GM12892 (cell line): Measurements from ENCODE around the gene UCHL3.

Source experiments
- DNase-seq: peaks from one replicate; pipeline ENCODE4 v3.0.0; 2011; ENCODE audit not compliant: insufficient read length
- FAIRE-seq: peaks from 2 replicates; lab custom pipeline; 2011; peaks lifted over from hg19 to GRCh38; lab: Jason Lieb, UNC
- POLR2A ChIP-seq: IDR thresholded peaks from 2 replicates; pipeline ENCODE4 v1.6.1; 2011; ENCODE audit warnings: low read depth, low read length, control low read depth
- POLR2AphosphoS5 ChIP-seq: IDR thresholded peaks from 2 replicates; pipeline ENCODE4 v1.6.1; 2011; ENCODE audit warnings: low read depth, low read length, control low read depth
- TAF1 ChIP-seq: IDR thresholded peaks from 2 replicates; pipeline ENCODE4 v1.6.1; 2011; ENCODE audit warnings: low read depth, mild to moderate bottlenecking, control low read depth, low read length, borderline replicate concordance

Gene UCHL3

DNA sequence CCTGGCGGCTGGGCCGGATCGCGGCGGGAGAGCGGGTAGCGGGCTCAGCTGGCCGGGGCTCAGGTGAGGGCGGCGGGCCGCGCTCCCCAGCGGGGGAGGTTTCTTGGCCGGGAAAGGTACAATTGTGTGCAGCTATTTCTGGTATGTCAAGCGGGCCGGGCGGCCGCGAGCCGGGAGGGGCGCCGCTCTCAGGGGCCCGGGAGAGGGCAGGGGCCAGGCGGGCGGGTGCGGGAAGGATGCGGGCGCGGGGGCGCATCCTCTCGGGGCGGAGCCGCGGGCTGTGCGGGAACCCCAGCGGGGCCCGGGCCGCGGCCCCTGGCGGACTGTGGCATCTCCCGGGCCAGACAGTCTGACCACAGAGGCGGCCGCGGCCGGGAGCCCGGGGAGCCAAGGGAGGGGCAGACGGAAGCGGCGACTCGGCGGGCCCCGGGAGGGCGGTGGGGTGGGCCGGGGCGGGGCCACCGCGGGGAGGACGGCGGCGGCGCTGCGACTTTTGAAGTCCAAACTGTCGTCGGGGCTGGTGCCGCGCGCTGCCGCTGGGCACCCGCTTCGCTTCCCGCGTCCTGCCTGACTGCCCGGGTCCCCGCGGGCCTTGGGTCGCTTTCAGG, 86.3 kb downstream of the UCHL3 start, which contains the start of gene LMO7:
Gene LMO7, plus strand, starts transcription at position 503 of the 608 bp plus-strand sequence. CDS start 328 bp downstream, outside the sequence.
- TF ChIP-seq TAF1, result peak; percentile 27; the same call in 1 of the 2 replicates
- 0 out of 2 replicates have a peak, but pooled peaks have one; percentile 50 for TF ChIP-seq POLR2AphosphoS5
- peak; percentile 51; the same call in 1 of the 2 replicates for TF ChIP-seq POLR2A
- FAIRE-seq, result no peak
- DNase-seq, result peak; percentile 63

DNA sequence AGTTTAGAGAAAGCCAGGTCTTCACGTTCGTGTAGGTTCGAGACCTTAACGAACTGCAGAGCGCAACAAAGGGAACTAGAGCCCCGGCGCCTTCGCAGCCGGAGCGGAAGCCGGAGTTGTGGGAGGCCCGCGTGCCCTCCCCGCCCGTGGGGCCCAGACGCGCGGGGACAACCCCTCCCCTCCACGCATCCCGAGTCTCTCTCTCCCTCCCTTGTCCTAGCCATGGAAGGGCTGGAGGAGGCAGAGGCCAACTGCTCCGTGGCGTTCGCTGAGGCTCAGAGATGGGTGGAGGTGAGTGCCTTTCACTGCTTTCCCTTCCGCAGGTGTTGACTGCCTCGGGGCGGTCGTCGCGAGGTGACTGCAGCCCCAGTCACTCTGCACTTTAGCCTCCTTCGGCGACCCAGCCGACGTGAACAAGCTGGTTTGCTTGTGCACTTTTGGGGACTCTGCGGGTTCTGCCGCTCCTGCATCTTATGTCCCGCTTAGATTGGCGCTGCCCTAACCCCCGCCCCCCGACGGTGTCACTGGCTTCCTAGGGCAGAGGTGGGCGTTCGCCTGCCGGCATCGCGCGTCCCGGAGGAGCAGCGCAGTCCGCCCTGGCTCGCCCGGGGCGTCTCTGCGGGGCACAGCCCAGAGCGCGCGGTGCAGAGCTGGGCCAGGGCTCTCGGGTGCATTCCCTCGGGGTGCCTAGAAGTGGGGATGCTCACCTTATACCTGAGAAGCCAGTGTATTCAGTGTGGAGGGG, 87.0 kb downstream of the UCHL3 start:
- DNase-seq (peak; percentile 48), FAIRE-seq (no peak)
- 0 out of 2 replicates have a peak, but pooled peaks have one; percentile 10 for TF ChIP-seq TAF1
- no peak for TF ChIP-seq POLR2A

DNA sequence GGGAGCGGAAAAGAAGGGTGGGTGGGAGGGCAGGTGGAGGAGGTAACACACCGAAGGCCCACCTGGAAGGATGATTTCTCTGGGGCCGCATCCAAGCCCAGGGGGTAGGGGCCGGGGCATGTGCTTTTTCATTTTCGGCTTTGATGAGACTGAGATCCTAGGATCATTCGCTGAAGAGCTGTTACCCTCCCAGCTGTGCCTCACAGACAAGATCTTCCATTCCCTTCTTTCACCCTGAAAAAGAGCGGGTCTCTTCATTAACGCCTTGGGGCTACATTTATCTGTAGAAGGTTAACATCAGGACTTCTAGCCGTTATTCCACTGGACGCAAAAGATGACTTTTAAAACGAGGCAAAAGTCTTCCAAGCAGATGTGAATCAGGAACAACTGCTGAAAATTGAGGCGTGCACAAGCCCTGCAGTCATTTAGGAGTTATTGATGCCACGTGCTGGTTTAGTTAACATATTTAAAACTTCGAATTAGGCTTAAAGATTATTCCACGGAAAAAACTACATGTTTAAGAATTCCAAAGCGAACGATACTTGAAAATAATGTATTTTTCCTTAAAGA, 87.7 kb downstream of the UCHL3 start:
- TF ChIP-seq POLR2A, result no peak
- no peak for TF ChIP-seq TAF1
- no peak for TF ChIP-seq POLR2AphosphoS5
- FAIRE-seq, result no peak
- no peak for DNase-seq

DNA sequence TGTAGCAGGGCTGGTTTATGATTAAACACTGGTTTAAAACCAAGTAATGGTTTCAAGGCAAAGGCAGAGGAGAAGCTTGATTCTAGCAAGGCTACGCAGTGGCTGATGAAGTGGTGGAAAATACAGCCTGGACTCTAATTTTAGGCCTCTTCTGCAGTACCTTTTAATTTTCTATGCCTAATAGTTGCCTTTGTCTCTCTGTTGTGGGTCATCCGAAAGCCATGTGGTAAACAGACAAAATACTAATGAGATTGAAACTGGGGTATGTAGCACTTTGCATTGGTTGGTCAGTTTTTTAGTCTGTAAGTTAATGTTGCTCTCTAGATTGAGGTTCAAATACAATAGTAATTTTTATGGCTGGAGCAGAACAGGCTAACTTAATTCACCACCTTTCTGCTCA, 89.9 kb downstream of the UCHL3 start:
- no peak for FAIRE-seq
- TF ChIP-seq POLR2AphosphoS5 (no peak), POLR2A (no peak), TAF1 (no peak)
- DNase-seq, result no peak

DNA sequence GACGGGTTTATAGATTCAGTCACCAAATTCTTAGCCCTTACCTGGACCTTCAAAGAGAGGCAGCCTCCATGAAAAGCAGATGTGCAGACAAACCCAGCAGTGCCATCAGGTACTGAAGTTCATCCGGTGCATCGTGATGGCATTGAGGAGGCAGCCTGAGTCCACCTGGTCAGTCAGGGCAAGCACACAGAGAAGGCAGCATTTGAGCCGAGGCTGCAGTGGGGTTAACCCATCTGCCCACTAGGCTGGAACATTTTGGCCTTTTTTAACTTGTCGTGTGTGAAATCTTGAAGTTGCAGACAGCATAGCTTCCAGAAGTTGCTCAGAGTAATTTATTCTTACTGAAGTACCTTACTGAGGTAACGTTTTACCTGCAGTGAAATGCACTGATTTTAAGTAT, 91.4 kb downstream of the UCHL3 start:
- DNase-seq, result no peak
- no peak for FAIRE-seq
- TF ChIP-seq POLR2AphosphoS5 (no peak), POLR2A (no peak), TAF1 (no peak)

DNA sequence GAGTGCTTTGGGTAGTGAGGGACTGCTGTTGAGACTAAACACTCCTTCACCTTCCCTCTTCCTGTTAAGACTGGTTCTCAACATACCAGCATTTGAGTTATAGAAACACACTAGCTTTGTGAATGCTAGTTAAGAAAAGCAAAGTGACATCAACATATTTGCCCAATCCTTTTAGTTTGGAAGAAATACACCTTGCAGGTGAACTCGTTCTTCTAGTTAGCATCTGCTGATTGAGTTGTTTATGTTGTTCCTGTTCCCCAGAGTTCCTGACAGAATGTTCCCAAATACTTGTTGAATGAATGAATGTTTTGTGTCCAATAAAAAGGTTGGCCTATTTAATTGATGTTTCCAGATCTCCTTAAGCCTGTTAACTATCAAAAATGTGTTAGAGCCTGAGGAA, 93.6 kb downstream of the UCHL3 start:
- FAIRE-seq, result no peak
- TF ChIP-seq POLR2AphosphoS5 (no peak), TAF1 (no peak), POLR2A (no peak)

DNA sequence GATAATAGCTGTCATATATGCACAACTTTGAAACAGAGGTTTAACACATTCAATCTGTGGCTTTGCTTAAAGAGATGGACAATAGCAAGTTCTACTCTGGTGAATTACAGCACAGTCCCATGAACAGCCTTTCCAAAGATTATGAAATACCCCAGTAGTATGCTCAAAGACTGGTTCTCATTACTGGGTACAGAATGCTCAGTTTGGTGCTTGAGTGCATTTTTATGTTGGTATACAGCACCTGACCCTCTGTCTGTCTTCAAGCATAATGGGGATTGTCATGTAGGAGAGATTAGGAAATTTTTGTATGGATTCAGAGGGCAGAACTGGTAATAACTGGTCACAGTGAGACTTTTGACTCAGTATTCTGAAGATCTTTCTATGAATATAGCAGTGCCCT, 94.1 kb downstream of the UCHL3 start:
- TF ChIP-seq TAF1 (no peak), POLR2A (no peak), POLR2AphosphoS5 (no peak)
- no peak for FAIRE-seq
- DNase-seq, result no peak

More for the DNA sequence above, 93.6 kb downstream of the UCHL3 start:
- no peak for DNase-seq

DNA sequence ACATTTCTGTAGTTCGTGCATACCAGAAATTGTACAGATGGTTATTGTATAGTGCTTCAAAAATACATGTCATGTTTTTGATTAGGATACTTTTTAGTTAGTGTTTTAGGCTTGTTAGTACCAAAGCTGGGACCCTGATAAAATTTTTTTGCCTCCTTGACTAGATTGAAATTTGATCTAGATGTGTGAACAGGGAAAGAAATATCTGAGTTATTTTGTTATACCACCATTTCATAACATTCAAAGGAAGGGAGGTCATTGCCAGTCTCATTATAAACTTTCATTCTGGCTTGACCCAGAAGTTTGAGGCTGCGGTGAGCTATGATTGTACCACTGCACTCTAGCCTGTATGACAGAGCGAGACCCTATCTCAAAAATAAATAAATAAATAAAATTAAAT, 95.5 kb downstream of the UCHL3 start:
- DNase-seq (no peak), FAIRE-seq (no peak)
- TF ChIP-seq POLR2A (no peak), POLR2AphosphoS5 (no peak), TAF1 (no peak)

DNA sequence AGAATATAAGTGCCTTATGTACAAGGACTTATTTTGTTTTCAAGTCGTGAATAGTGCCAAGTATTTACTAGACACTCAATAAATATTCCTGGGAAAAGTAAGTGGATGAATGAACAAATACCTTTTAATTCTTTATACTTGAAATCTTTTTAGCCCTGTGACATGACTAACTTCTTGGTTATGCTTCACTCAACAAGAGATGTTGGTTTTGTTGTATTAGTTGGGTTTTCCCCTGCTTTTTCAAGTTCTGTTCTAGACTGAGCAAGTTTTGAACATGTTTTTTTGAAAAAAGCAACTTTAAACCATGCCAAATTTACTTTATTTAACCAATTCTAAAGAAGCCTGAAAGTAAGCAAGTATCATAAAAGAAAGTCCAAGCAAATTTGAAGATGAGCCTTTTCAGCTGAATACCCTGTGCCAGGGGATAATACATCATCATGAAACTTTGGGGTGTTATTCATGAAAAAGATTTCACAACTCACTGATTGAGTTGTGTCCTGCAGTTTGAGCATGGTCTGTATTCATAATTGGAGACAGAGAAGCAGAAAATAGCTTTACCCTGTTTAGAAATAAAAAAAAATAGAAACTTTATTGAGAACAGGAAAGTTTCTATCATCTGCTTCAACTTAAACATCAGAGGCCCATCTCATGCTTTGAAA, 97.7 kb downstream of the UCHL3 start:
- no peak for DNase-seq
- FAIRE-seq, result peak; percentile 84

DNA sequence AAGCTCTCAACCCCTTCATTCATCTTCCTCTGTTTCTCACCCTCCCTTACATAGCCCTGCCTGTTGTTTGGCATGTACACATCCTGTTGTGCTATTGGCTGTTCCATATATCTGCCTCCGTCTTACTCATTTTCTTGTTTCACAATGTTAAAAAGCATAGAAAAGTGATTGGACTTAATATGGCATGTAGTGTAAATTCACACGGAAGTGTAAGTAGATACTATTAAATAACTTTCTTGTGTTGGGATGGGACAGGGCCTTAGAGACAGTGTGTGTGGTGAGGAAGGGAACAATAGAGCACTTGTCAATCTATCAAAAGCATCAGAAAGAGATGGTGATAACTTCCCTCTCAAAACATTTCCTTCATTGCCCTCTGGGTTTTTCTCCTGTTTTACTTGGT, 98.9 kb downstream of the UCHL3 start:
- TF ChIP-seq TAF1 (no peak), POLR2AphosphoS5 (no peak), POLR2A (no peak)
- no peak for FAIRE-seq

More for the DNA sequence above, 97.7 kb downstream of the UCHL3 start:
- no peak for TF ChIP-seq POLR2AphosphoS5
- TF ChIP-seq POLR2A, result no peak
- no peak for TF ChIP-seq TAF1

DNA sequence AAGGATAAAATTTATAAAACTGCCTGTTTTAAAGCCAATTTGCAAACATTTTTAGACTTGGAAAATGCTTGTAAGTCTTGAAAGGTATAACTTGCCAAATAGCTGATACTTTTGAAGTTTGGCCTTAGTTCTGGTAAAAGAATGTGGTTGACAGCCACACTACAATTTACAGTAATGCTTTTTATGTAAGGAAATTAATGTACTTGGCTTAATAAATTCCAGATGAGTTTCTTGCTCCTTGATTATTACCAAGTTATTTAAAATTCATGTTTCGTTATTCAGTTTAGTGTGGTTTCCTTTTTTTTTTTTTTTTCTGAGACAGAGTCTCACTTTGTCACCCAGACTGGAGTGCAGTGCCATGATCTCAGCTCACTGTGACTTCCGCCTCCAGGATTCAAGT, 101.4 kb downstream of the UCHL3 start:
- TF ChIP-seq TAF1 (no peak), POLR2AphosphoS5 (no peak), POLR2A (no peak)
- FAIRE-seq (no peak), DNase-seq (no peak)

More for the DNA sequence above, 98.9 kb downstream of the UCHL3 start:
- no peak for DNase-seq
